HG02798 (cell line): Measurements from ENCODE around the gene SLCO4A1.

ENCODE experiments used
- ATAC-seq: cut with Tn5 transposase; IDR thresholded peaks from one replicate; pipeline ENCODE4 v1.9.1; 2021; ENCODE audit warnings: mild to moderate bottlenecking; ENCODE audit not compliant: unreplicated experiment, poor library complexity

Gene SLCO4A1

DNA sequence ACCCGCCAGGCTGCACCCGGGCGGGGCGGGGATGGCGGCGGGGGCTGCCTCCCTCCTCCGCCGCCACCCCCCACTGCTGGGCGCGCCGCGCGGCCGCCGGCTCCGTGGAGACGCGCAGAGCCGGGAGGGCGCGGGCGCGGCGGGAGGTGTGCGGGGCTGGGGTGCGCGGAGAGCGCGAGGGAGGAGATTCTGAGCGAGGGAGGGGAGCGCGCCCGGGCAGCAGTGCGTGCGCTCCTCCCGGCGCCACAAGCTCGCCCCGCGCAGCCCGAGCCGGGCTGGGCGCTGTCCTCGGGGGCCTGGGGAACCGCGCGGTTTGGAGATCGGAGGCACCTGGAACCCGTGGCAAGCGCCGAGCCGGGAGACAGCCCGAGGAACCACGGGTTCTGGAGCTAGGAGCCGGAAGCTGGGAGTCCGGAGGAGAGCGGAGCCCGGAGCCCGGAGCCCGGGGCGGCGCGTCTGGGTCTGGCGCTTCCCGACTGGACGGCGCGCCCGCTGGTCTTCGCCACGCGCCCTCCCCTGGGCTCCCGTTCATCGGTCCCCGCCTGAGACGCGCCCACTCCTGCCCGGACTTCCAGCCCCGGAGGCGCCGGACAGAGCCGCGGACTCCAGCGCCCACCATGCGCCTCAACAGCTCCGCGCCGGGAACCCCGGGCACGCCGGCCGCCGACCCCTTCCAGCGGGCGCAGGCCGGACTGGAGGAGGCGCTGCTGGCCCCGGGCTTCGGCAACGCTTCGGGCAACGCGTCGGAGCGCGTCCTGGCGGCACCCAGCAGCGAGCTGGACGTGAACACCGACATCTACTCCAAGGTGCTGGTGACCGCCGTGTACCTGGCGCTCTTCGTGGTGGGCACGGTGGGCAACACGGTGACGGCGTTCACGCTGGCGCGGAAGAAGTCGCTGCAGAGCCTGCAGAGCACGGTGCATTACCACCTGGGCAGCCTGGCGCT lies 66.6 kb downstream of the SLCO4A1 start, which contains the start of gene NTSR1:
Gene NTSR1, plus strand, starts transcription at position 246 of the 946 bp plus-strand sequence. Its CDS starts 372 bp downstream, at position 618.
- no peak for ATAC-seq

DNA sequence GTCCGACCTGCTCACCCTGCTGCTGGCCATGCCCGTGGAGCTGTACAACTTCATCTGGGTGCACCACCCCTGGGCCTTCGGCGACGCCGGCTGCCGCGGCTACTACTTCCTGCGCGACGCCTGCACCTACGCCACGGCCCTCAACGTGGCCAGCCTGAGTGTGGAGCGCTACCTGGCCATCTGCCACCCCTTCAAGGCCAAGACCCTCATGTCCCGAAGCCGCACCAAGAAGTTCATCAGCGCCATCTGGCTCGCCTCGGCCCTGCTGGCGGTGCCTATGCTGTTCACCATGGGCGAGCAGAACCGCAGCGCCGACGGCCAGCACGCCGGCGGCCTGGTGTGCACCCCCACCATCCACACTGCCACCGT lies 67.2 kb downstream of the SLCO4A1 start:
- no peak for ATAC-seq

DNA sequence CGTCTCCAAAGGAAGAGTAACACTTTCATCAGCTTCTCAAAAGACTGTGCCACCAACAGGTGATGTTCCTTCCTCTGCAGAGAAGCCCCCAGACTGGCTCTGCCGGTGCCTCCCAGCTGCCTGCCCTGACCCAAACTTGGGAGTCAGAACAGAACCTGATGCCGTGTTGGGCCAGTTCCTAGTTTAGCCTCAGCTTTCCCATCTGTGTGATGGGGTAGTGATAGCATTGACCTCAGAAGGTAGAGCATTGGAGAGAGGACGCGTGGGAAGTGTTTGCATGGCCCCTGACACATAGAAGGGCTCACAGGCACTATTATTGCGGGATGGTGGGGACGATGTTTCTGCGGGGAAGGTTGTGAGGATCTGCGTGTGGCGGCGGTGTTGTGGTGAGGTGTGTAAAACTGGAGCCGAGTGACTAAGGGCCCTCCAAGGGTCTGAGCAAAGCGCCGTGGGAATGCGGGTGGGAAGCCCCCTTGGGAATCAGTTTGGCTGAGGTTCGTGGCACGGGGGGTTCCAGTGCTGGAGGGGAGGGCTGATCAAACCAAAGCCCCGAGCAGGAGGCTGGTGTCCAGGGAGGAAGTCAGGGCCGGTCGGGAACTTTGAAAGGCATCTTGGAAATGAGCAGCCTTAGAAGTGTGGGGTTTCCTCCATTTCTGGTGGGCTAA lies 68.0 kb downstream of the SLCO4A1 start:
- ATAC-seq: no peak

DNA sequence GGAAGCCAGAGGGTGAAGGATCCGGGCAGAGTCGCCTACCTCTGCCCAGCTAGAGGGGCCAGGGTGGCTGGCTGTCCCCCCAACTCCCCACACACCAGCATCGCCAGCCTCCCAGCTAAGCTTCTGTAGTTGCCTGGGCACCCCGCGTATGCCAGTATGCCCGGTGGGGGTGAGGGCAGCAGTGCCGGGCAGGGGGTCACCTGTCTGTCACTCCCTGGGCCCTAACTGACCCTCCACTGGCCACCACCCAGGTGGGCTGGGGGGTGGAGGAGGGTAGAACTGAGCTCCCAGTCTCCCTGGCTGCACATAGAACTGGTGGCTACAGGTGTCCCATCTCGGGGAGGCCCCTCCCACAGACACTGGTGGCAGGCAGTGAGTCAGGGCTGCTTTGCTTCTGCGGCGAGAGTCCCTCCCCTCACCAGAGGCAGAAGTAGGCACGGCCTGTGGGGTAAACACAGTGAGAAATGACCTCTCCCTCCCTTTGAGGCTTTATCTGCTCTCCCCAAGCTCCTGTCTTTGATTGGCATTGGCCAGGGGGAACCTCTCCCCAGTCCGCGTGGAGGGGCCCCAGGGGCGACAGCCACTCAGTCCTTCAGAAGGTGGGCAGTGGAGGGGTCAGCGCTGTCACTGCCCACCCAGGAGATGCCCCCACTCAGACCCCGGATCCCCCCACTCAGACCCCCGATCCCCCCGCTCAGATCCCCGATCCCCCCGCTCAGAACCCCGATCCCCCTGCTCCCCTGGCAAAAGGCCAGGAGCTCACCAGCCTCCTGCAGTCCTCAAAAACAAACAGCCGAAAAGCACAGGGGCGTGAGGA lies 68.8 kb downstream of the SLCO4A1 start:
- ATAC-seq: no peak

DNA sequence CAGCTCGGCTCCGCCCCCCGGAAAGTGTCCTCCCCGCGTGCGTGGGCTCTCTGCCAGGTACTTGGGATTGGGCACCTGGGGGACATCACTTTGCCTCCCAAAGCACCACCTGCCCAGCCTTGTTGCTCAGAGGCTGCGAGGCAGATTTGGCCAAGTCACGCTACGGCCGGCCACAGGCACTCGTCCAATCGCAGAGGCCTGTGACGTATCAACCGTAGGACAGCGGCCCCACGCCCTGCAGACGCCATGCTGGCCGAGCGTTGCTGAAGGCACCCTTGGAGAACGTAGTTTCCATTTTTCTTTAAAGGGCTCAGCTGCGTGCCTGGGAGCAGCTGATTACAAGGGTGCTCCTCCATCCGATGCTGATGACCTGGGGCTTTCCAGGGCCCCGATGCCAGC lies 69.4 kb downstream of the SLCO4A1 start:
- ATAC-seq: no peak

DNA sequence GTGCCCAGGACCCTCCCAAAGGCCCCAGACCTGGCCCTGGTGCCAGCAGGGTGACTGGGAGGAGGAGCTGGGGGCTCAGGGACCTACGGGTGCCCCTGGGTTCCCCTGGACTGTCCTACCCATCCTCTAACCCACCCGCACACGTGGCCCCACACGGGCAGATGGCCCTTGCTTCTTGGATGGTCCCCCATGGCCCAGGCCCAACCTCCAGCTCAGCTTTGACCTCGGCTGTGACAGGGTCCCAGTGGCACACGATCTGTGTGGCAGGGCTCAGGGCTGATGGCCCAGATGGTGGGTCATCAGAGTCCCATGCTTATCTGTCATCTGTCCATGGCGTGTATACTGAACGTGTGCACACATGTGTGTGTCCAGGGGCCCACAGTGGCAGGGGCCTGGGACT lies 70.3 kb downstream of the SLCO4A1 start:
- ATAC-seq: no peak

DNA sequence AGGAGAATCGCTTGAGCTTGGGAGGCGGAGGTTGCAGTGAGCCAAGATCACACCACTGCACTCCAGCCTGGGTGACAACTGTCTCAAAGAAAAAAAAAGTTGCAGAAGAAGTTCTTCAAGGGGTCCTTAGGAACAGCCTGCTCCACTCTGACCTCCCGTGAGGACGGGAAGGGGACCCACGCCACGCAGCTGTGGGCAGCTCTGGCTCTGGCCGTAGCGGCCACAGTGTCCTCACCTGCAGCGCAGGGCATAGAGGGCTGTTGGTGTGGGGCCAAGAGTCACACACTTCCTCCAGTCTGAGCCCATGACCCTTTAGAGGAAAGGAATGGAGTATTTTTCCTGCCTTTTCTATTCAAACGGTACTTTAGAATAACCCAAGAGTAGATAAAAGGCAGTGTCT lies 71.7 kb downstream of the SLCO4A1 start:
- ATAC-seq: no peak

DNA sequence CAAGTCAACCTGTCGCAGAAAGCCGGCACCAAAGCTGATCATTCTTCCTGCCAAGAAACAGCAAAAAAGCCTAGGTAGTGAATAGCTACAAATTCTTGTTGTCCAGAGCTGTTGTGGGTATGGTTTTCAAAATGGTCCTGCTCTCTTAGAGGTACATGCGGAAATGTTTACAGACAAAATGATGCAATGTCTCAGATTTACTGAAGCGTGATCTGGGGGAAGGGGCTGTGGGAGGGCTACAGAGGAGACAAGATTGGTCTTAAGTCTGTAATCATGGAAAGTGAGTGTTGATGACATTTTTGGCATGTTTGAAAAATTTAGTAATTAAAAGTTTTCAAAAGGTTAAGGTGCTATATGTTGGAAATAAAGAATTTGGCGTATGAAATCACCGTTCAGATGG lies 72.5 kb downstream of the SLCO4A1 start:
- no peak for ATAC-seq

DNA sequence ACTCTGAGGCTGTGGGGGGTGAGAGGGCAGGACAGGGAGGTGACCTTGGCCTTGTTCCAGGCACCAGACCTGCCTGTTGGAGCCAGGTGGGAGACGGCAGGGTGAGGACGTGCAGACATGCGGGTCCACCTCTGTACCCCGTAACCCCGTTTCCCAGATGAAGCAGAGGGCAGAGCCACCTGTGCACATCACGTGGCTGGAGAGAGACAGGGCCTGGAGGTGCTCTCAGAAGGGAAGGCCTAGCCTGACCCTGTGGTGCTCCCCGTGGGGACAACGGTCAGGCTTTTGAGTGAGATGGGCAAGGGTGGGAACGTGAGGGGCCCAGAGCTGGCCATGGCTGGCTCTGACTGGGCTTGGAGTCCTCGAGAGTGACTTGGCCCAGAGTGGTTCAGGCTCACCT lies 72.9 kb downstream of the SLCO4A1 start:
- ATAC-seq: no peak

DNA sequence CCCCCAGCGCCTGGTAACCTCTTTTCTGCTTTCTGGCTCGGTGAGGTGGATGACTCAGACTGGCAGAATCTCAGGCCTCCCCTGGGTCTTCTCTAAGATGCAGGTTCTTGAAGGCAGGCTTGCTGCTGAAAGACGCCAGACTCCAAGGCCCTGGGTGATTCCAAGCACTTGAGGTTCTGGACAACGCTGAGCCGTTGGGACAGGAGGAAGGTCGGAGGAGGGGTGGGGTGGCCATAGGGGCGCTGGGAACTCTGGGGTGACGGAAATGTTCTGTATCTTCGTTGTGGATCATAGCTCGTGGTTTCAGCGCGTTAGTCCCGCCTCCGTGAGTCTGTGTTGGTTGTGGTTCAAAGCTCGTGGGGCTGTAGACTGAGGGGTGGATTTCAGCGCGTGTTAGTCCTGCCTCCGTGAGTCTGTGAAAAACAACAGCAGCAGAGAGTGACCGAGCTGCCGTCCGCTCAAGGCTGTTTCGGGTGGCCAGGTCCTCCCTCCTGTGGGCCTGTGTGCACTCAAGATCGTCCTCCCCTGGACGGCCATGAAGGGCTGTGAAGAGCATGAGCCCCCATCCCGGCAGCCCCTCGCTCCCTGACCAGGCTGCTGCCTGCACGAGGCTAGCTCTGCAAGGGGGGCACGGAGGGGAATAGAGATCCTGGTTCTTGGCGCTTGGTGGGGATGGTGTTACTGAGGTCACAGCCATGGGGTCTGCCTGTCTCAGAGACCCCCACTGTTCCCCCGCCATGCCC lies 74.1 kb downstream of the SLCO4A1 start:
- ATAC-seq: no peak

DNA sequence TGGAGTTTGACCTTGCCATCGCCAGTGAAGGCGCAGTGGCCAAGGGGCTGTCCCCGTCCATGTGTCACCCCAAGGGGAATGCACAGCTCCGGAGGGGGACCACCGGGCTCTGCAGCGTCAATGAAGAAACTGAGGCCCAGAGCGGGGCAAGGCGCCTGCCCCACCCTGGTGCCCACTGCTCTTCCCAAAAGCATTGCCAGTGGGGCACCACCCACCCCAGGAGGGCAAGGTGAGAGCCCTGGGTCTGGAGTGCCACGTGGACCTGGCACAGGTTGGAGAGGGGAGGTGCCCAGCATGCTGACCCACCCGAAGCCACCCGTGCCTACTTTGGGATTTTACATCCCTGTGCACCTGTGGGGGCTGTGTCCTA lies 74.6 kb downstream of the SLCO4A1 start:
- no peak for ATAC-seq

DNA sequence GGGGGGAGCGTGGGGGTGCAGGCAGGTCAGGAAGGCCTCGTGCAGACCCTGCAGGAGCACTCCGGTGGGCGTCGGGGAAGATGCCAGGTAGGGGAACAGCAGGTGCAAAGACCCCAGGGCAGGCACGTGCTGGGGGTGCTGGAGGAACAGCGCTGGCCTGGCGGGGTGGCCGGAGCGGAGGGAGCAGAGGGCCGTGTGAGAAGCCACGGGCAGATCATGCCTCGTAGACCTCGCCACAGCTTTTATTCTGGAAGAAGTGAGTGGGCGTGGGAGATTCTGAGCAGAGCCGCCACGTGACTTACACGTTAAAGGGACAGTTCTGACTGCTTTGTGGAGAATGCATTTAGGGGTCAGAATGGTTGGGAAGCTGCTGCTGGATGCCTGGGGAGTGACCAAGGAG lies 75.6 kb downstream of the SLCO4A1 start:
- no peak for ATAC-seq

DNA sequence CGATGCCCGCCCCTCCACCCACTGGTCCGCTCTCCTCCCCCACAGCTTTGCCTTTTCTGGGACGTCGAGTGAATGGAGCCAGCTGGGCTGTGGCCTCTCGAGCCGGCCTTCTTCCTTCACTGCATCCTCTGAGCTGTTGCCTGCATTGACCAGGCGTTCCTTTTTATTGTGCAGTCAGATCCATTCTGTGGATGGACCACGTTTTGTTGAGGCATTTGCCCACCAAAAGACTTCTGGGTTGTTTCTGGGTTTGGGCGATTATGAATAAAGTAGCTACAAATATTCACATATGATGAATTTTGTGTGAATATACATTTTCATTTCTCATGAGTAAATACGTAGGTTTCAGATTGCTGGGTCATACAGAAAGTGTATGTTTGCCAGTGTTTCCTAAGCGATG lies 76.2 kb downstream of the SLCO4A1 start:
- no peak for ATAC-seq

DNA sequence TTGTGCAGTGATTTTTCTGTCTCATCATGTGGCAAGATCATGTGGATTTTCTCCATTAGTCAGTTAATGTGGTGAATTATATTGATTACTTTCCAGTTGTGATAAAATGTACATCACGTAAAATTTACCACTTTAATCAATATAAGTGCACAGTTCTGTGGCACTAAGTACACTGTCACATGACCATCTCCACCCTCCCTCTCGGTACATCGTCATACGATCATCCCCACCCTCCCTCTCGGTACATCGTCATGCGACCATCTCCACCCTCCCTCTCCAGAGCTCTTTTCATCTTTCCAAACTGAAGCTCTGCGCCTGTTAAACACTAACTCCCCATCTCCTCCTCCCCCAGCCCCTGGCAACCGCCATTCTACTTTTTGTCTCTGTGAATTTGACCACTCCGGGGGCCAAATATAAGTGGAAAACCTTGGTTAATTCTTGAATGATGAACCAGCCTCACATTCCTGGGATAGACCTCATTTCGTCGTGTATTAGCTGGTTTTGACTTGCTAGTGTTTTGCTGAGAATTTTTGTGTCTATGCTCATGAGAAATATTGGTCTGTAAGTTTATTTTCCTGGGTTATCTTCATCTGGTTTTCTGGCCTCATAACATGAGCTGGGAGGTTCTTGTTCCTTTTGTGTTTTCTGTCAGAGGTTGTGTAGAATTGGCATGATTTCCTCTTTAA lies 77.1 kb downstream of the SLCO4A1 start:
- ATAC-seq: no peak
